CD14-positive monocyte (primary cell): ENCODE data around the gene CMC2. TPM values are rescaled to one million over a fixed set of nuclear protein-coding genes. Genes with fewer than 3 reads are reported as not detected.

Source experiments
- DNase-seq, 3 donors: peaks; one replicate each; pipeline ENCODE4 v3.0.0-alpha.2; 2011 to 2022
- H2AFZ ChIP-seq: 2 replicates; pipeline ENCODE4 v1.6.0; 2012; ENCODE audit warnings: mild to moderate bottlenecking, low read depth, low read length, inconsistent platforms; ENCODE audit not compliant: insufficient read depth, poor library complexity, severe bottlenecking
- H3K27ac ChIP-seq, 2 donors: 1 replicate in 1 of 2; 2 replicates in 1 of 2; pipeline ENCODE4 v1.5.1; 2012 to 2013; ENCODE audit warnings: low read length in 2 of 2, control low read depth in 1 of 2, inconsistent platforms in 1 of 2, low read depth in 1 of 2, mild to moderate bottlenecking in 1 of 2
- H3K27me3 ChIP-seq, 2 donors: one replicate each; pipeline versions ENCODE4 v1.6.0 to v1.6.1; 2011 to 2013; ENCODE audit warnings: low read length in 2 of 2; ENCODE audit not compliant: control insufficient read depth in 2 of 2, insufficient read depth in 2 of 2
- H3K36me3 ChIP-seq, 2 donors: replicated peaks in 1 of 2; 1 replicate in 1 of 2; 2 replicates in 1 of 2; pipeline versions ENCODE4 v1.5.1 to v1.6.1; 2012 to 2013; ENCODE audit warnings: low read length in 2 of 2, control low read depth in 1 of 2, inconsistent platforms in 1 of 2, mild to moderate bottlenecking in 1 of 2; ENCODE audit not compliant: insufficient read depth in 2 of 2, control insufficient read depth in 1 of 2
- H3K4me1 ChIP-seq, 2 donors: 1 replicate in 1 of 2; 2 replicates in 1 of 2; pipeline versions ENCODE4 v1.5.1 to v1.6.1; 2012 to 2013; ENCODE audit warnings: low read length in 2 of 2, control low read depth in 1 of 2, inconsistent platforms in 1 of 2, mild to moderate bottlenecking in 1 of 2, moderate library complexity in 1 of 2; ENCODE audit not compliant: insufficient read depth in 2 of 2, control insufficient read depth in 1 of 2
- H3K4me2 ChIP-seq: replicated peaks from 2 replicates; pipeline ENCODE3; 2012; ENCODE audit warnings: low read length, moderate library complexity, mild to moderate bottlenecking; ENCODE audit not compliant: poor library complexity, severe bottlenecking; ENCODE audit errors: extremely low read depth
- H3K4me3 ChIP-seq, 3 experiments: fragments of 200-600 bp in 1 of 3; sonication (generic) in 1 of 3; replicated peaks in 1 of 3; 1 replicate in 2 of 3; 2 replicates in 1 of 3; pipeline ENCODE4 v1.5.1; 2011 to 2013; ENCODE audit warnings: low read length in 3 of 3, mild to moderate bottlenecking in 3 of 3, control low read depth in 2 of 3, low read depth in 2 of 3, inconsistent platforms in 1 of 3, moderate library complexity in 1 of 3
- H3K79me2 ChIP-seq: 2 replicates; pipeline ENCODE4 v1.6.0; 2012; ENCODE audit warnings: mild to moderate bottlenecking, control low read depth, inconsistent platforms, low read length, moderate library complexity; ENCODE audit not compliant: insufficient read depth
- H3K9ac ChIP-seq: 2 replicates; pipeline ENCODE4 v1.6.0; 2017; ENCODE audit warnings: low read length, mild to moderate bottlenecking; ENCODE audit not compliant: insufficient read depth, poor library complexity, severe bottlenecking
- H3K9me3 ChIP-seq, 2 donors: replicated peaks in 1 of 2; 1 replicate in 1 of 2; 2 replicates in 1 of 2; pipeline versions ENCODE4 v1.5.1 to v1.6.1; 2012 to 2013; ENCODE audit warnings: low read length in 2 of 2, control low read depth in 1 of 2; ENCODE audit not compliant: control insufficient read depth in 1 of 2, insufficient read depth in 1 of 2
- H4K20me1 ChIP-seq: 2 replicates; pipeline ENCODE4 v1.6.0; 2012; ENCODE audit warnings: mild to moderate bottlenecking, low read length, control low read depth, moderate library complexity; ENCODE audit not compliant: insufficient read depth
- H3K27ac Mint-ChIP-seq, 7 donors: one replicate each; pipeline ENCODE4 v1.8.0; 2020; ENCODE audit warnings: mild to moderate bottlenecking in 7 of 7, mixed read lengths in 7 of 7, moderate library complexity in 6 of 7, inconsistent platforms in 2 of 7
- H3K27me3 Mint-ChIP-seq, 3 donors: one replicate each; pipeline ENCODE4 v1.8.0; 2021 to 2022; ENCODE audit warnings: low read depth in 3 of 3, mild to moderate bottlenecking in 3 of 3, mixed read lengths in 3 of 3, moderate library complexity in 3 of 3, inconsistent platforms in 1 of 3
- H3K36me3 Mint-ChIP-seq, 2 donors: one replicate each; pipeline ENCODE4 v1.8.0; 2020; ENCODE audit warnings: mixed read lengths in 2 of 2, inconsistent platforms in 1 of 2, mild to moderate bottlenecking in 1 of 2
- H3K4me1 Mint-ChIP-seq: one replicate; pipeline ENCODE4 v1.8.0; 2020; ENCODE audit warnings: mild to moderate bottlenecking, mixed read lengths
- H3K4me3 Mint-ChIP-seq, 2 donors: one replicate each; pipeline ENCODE4 v1.8.0; 2020; ENCODE audit warnings: mild to moderate bottlenecking in 2 of 2, mixed read lengths in 2 of 2, moderate library complexity in 1 of 2
- H3K9me3 Mint-ChIP-seq, 7 donors: one replicate each; pipeline ENCODE4 v1.8.0; 2020 to 2022; ENCODE audit warnings: mixed read lengths in 7 of 7, mild to moderate bottlenecking in 6 of 7, moderate library complexity in 6 of 7, inconsistent platforms in 2 of 7
- CTCF ChIP-seq: fragments of 200-600 bp; IDR thresholded peaks from one replicate; pipeline ENCODE4 v1.8.0; 2022; ENCODE audit warnings: antibody characterized with exemption, mild to moderate bottlenecking
- WGBS: methylation state at CpG from one replicate; pipeline ENCODE4 v1.1.5; 2013; ENCODE audit warnings: missing lambda C conversion rate; ENCODE audit not compliant: insufficient coverage; 5-methylcytosine and 5-hydroxymethylcytosine counted together
- intact Hi-C, 2 donors: fragments of 100-400 bp; cut with micrococcal nuclease; formaldehyde crosslinking; loops; one replicate each; pipeline versions ENCODE4 v1.15.0 to v1.15.1; 2023
- polyA plus RNA-seq, 3 donors: library from polyadenylated mRNA; depleted of rRNA in 1 of 3; unstranded in 2 of 3; stranded (reverse) in 1 of 3; fragments of 300-500 nt in 2 of 3; fragments of >200 nt in 1 of 3; fragmentation: Illumina TruSeq in 2 of 3; gene quantifications; 1 replicate in 2 of 3; 2 replicates in 1 of 3; pipeline ENCODE4 v1.2.3, GENCODE V29; 2012 to 2021

Gene CMC2
- polyA plus RNA-seq, 3 donors = 55.3 to 79.5 (median 70.7) TPM

- Histone ChIP-seq H3K79me2 (no peaks in the 10 kb centered on the region), H3K4me1 (no peaks in the 10 kb centered on the region), H3K27me3 (no peaks in the 10 kb centered on the region), H3K36me3 (peaks cover 43 to 78% of the 10 kb centered on the region in 2 donors), H3K9me3 (no peaks in the 10 kb centered on the region), H3K27ac (no peak overlapping the region), H4K20me1 (no peaks in the 10 kb centered on the region), H3K9ac (no peak overlapping the region), H3K4me2 (no peak overlapping the region), H2AFZ (no peak overlapping the region), H3K4me3 (no peak overlapping the region)
- H3K36me3 Mint-ChIP-seq = peaks cover 49 to 72% of the 10 kb centered on the region in 2 donors
- no peak for DNase-seq
- H3K27ac Mint-ChIP-seq = no peak overlapping the region
- intact Hi-C loops = no loop called here
- H3K9me3 Mint-ChIP-seq = peaks cover 0 to 2% (median 0%) of the 10 kb centered on the region in 7 donors
- no peaks in the 10 kb centered on the region for H3K4me1 Mint-ChIP-seq
- no CpG with 5 or more reads among the region's 4 CpGs for WGBS
- no peak overlapping the region for H3K4me3 Mint-ChIP-seq
- H3K27me3 Mint-ChIP-seq = peaks cover 0 to 1% (median 0%) of the 10 kb centered on the region in 3 donors
- TF ChIP-seq CTCF = no peak
Observed at GRCh38 chr16:81026429-81026828, 19.7 kb upstream of the CMC2 start.

DNA sequence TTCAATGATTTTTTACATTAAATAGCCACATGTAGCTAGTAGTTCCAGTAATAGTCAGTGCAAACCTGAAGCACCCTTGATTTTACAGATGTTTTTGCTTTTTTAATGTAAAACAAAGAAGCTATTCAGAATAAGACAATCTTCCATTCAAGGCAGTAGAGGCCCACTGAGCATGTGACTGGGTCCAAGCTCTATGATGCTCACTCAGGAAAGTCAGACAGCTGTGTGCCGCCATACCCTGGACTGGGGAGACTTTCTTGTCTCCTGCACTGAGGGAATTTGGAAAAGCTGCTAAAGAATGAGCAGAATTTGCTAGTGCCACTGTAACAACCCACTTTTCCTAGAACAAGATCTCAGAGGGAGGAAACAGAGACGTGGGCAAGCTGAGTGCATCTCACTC lies 11.8 kb upstream of the CMC2 start:
- Histone ChIP-seq H3K27ac (no peak overlapping the region), H3K4me3 (no peak overlapping the region), H3K27me3 (no peaks in the 10 kb centered on the region), H4K20me1 (no peaks in the 10 kb centered on the region), H3K4me2 (no peak overlapping the region), H3K4me1 (no peaks in the 10 kb centered on the region), H3K36me3 (peaks cover 67 to 99% of the 10 kb centered on the region in 2 donors), H2AFZ (no peak overlapping the region), H3K79me2 (no peaks in the 10 kb centered on the region), H3K9ac (no peak overlapping the region), H3K9me3 (no peaks in the 10 kb centered on the region)
- H3K27me3 Mint-ChIP-seq = peaks cover 0 to 1% (median 0%) of the 10 kb centered on the region in 3 donors
- TF ChIP-seq CTCF = no peak
- peaks cover 63 to 89% of the 10 kb centered on the region in 2 donors for H3K36me3 Mint-ChIP-seq
- 100% methylated on average over 1 of the region's 2 CpGs for WGBS
- H3K27ac Mint-ChIP-seq = no peak overlapping the region
- H3K4me1 Mint-ChIP-seq = peaks cover 2% of the 10 kb centered on the region
- no peaks in the 10 kb centered on the region for H3K9me3 Mint-ChIP-seq
- intact Hi-C loops = no loop called here
- no peak overlapping the region for H3K4me3 Mint-ChIP-seq
- DNase-seq = no peak
